PFSK-1 (cell line): Measurements from ENCODE around the gene NOTCH2.

Experiments
- FOXP2 ChIP-seq: optimal IDR thresholded peaks from 2 replicates; pipeline ENCODE3; 2011; ENCODE audit warnings: borderline replicate concordance, control low read depth, inconsistent platforms; ENCODE audit not compliant: insufficient read depth; ENCODE audit errors: extremely low read length, extremely low read depth
- POLR2AphosphoS5 ChIP-seq: IDR thresholded peaks from 2 replicates; pipeline ENCODE4 v1.6.1; 2012; ENCODE audit warnings: low read depth, mild to moderate bottlenecking, control low read depth, low read length, moderate library complexity
- SIN3A ChIP-seq: IDR thresholded peaks from 2 replicates; pipeline ENCODE4 v1.6.1; 2012; ENCODE audit warnings: mild to moderate bottlenecking, low read length, moderate library complexity, borderline replicate concordance; ENCODE audit not compliant: insufficient read depth
- TAF1 ChIP-seq: IDR thresholded peaks from 2 replicates; pipeline ENCODE4 v1.6.1; 2012; ENCODE audit warnings: low read length, control low read depth, borderline replicate concordance; ENCODE audit not compliant: insufficient read depth
- TF ChIP-seq, protein P1 (sequence below), 2 experiments: IDR thresholded peaks; 2 replicates each; pipeline versions ENCODE4 v1.6.1 to v1.8.0; 2011 to 2012; ENCODE audit warnings: low read depth in 2 of 2, low read length in 2 of 2, control low read depth in 1 of 2, inconsistent platforms in 1 of 2, mild to moderate bottlenecking in 1 of 2, moderate library complexity in 1 of 2; ENCODE audit not compliant: insufficient read depth in 1 of 2

Gene NOTCH2

DNA sequence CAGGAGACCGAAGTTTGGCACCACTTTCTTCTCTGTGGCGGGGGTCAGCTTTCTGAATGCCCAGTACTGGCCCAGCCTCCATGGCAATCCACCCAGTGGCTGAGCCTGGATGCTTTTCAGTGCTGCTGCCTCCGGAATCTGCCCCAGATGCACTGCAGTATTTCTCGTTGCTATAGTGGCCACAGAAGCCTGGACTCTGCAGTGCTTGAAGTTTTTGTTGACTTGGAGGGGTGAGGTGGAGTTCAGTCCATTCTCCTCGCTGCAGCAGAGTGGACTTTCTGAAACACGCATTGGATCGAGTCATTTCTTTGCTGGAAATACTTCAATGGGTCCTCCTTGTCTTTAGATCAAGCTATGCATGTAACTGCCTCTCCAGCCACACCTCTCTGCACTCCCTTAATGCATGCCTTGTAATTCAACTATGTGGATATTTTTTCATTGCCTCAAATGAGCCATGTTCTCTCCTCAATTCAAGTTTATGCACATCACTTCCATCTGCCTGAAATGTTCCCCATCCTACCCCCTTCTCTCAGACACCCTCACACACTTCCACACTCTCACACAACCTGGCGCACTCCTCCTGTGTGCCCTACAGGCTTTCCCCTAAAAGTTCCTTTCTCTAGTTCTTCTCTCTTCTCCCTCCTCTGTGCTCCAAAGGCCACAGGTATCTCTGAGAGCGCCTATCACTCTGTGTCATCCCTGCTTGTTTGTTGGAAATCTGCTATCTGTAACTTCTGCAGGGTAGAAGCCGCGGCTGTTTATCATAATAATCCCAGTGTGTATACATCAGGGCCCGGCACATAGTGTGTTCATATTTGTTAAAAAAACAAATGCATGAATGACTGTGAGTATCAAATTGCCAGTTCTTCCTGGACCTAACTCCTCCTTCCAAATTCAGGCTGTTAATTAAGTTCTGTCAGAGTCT, 189.7 kb downstream of the NOTCH2 start:
- TF ChIP-seq FOXP2 (no peak), POLR2AphosphoS5 (no peak), SIN3A (no peak)
- TF ChIP-seq, protein P1, sequence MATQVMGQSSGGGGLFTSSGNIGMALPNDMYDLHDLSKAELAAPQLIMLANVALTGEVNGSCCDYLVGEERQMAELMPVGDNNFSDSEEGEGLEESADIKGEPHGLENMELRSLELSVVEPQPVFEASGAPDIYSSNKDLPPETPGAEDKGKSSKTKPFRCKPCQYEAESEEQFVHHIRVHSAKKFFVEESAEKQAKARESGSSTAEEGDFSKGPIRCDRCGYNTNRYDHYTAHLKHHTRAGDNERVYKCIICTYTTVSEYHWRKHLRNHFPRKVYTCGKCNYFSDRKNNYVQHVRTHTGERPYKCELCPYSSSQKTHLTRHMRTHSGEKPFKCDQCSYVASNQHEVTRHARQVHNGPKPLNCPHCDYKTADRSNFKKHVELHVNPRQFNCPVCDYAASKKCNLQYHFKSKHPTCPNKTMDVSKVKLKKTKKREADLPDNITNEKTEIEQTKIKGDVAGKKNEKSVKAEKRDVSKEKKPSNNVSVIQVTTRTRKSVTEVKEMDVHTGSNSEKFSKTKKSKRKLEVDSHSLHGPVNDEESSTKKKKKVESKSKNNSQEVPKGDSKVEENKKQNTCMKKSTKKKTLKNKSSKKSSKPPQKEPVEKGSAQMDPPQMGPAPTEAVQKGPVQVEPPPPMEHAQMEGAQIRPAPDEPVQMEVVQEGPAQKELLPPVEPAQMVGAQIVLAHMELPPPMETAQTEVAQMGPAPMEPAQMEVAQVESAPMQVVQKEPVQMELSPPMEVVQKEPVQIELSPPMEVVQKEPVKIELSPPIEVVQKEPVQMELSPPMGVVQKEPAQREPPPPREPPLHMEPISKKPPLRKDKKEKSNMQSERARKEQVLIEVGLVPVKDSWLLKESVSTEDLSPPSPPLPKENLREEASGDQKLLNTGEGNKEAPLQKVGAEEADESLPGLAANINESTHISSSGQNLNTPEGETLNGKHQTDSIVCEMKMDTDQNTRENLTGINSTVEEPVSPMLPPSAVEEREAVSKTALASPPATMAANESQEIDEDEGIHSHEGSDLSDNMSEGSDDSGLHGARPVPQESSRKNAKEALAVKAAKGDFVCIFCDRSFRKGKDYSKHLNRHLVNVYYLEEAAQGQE (IDR thresholded peaks at IDR 0.05; ENCODE audit: insufficient read depth in 1 of 2, low read depth in 2 of 2, low read length in 2 of 2), result no peak

DNA sequence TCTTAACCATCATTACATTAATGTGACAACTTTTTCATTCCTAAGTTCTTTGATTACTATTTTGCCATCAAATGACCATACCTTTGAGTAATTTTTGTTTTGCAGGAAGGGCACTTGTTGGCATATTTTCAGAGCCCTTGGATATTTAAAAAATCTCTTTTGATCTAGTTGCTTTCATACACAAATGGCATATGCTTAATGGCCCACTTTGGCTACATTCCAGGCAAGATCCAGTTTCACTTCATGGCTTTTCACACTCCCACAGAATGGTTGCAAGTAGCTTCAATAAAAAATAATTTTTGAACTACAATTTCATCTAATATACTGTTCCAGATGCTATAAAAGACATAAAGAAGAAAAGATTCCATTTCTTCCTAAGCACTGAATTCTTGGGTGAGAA, 191.3 kb downstream of the NOTCH2 start:
- TF ChIP-seq, protein P1 (IDR thresholded peaks at IDR 0.05; ENCODE audit: insufficient read depth in 1 of 2, low read depth in 2 of 2, low read length in 2 of 2), result no peak
- no peak for TF ChIP-seq FOXP2

DNA sequence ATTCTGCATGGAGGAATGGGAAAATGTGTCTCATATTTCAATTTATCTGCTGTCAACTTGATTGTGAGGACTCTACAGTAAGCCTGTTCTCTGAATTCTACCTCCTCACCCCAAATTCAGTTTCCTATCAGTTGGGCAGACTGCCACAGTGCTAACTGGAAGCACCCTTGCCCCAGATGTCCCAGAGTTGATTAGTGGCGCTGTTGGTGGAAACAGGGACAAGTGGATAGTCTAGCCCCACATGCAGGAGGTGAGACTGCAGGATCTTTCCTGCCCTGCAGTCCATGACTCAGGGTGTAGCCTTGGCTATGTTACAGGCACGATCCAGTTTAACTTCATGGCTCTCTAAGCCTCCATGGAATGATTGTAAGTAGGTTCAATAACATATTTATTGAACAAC, 195.3 kb downstream of the NOTCH2 start:
- TF ChIP-seq POLR2AphosphoS5 (no peak), TAF1 (no peak), FOXP2 (no peak), SIN3A (no peak)
- TF ChIP-seq, protein P1 (IDR thresholded peaks at IDR 0.05; ENCODE audit: insufficient read depth in 1 of 2, low read depth in 2 of 2, low read length in 2 of 2), result no peak

DNA sequence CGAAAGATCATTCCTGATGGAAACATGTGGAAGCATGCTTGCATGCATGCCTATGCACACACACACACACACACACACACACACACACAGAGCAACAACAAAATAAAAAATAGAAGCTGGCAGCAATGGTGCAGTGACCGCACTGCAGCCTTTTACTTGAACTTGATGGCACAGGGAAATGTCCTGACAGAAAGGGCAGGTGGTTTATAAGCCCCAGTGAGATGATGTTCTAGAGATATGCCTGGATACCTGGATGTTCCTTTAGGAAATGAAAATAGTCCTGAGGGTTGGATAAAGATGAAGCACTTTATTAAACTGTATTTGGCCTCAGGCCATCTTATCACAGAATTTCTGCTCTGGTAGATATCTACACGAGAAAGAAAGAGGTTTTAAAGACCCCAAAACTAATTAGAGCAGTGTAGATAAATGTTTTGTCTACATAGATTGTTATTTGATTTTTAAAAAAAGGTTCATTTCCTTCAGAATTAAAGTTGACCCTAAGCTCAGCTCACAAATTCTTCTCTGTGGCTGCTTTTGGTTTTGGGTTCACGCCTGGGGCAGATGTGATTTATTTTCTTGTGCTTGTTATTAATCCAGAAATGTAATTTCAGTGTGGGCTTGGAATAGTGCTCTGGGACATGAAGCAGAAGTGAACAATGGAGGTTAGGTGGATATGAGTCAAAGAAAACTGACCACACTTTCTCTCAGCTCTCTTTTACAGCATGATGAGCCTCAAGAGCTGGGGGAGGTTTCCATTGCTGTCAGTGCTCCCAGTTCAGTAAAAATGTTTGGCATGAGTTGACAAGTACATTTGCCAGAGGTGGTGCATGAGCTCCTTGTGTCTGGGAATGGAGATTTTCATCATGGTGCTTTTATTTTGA, 196.1 kb downstream of the NOTCH2 start:
- TF ChIP-seq TAF1 (no peak), SIN3A (no peak), FOXP2 (no peak), POLR2AphosphoS5 (no peak)
- TF ChIP-seq, protein P1 (IDR thresholded peaks at IDR 0.05; ENCODE audit: insufficient read depth in 1 of 2, low read depth in 2 of 2, low read length in 2 of 2), result no peak
